GM23338 (cell line): ENCODE data around the gene SASS6. TPM values are rescaled to one million over a fixed set of nuclear protein-coding genes. Genes with fewer than 3 reads are reported as not detected.

ENCODE experiments used
- ATAC-seq: fragments of 200-7000 bp; cut with Tn5 transposase; 3 replicates; pipeline ENCODE4 v1.9.1; 2020
- DNase-seq: peaks from one replicate; pipeline ENCODE4 v3.0.0-alpha.2; 2015; ENCODE audit warnings: low spot score
- H2AFZ ChIP-seq: fragments of 200-600 bp; sonication (generic); 2 replicates; pipeline ENCODE4 v1.8.0; 2016; ENCODE audit warnings: antibody characterized with exemption, mild to moderate bottlenecking, moderate library complexity
- H3F3A ChIP-seq: fragments of 200-600 bp; sonication (generic); replicated peaks from 2 replicates; pipeline ENCODE4 v1.8.0; 2017; ENCODE audit warnings: antibody characterized with exemption, mixed run types, low read depth
- H3K27ac ChIP-seq: fragments of 200-600 bp; sonication (generic); 2 replicates; pipeline ENCODE4 v1.6.1; 2016; ENCODE audit warnings: low read depth
- H3K27me3 ChIP-seq: fragments of 200-600 bp; sonication (generic); 2 replicates; pipeline ENCODE4 v1.8.0; 2016; ENCODE audit warnings: mild to moderate bottlenecking, mixed run types, moderate library complexity; ENCODE audit not compliant: insufficient read depth
- H3K36me3 ChIP-seq: fragments of 200-600 bp; sonication (generic); 2 replicates; pipeline ENCODE4 v1.8.0; 2016; ENCODE audit warnings: mild to moderate bottlenecking; ENCODE audit not compliant: insufficient read depth
- H3K4me1 ChIP-seq: fragments of 200-600 bp; sonication (generic); 2 replicates; pipeline ENCODE4 v1.8.0; 2016; ENCODE audit warnings: mild to moderate bottlenecking, moderate library complexity; ENCODE audit not compliant: insufficient read depth
- H3K4me2 ChIP-seq: fragments of 200-600 bp; sonication (generic); 2 replicates; pipeline ENCODE4 v1.7.1; 2017; ENCODE audit warnings: mixed run types
- H3K4me3 ChIP-seq: fragments of 200-600 bp; sonication (generic); 2 replicates; pipeline ENCODE4 v1.6.1; 2016; ENCODE audit warnings: mixed run types
- H3K79me2 ChIP-seq: fragments of 200-600 bp; sonication (generic); replicated peaks from 2 replicates; pipeline ENCODE4 v1.8.0; 2017; ENCODE audit warnings: mild to moderate bottlenecking; ENCODE audit not compliant: insufficient read depth
- H3K9me2 ChIP-seq: fragments of 200-600 bp; sonication (generic); 2 replicates; pipeline ENCODE4 v1.8.0; 2017; ENCODE audit not compliant: insufficient read depth
- H4K20me1 ChIP-seq: fragments of 200-600 bp; sonication (generic); replicated peaks from 2 replicates; pipeline ENCODE4 v1.8.0; 2017; ENCODE audit warnings: mild to moderate bottlenecking; ENCODE audit not compliant: insufficient read depth
- H3K27ac Mint-ChIP-seq: 2 replicates; pipeline ENCODE4 v1.8.0; 2020; ENCODE audit warnings: inconsistent platforms, mild to moderate bottlenecking, moderate library complexity, mixed read lengths
- H3K27me3 Mint-ChIP-seq: 3 replicates; pipeline ENCODE4 v1.8.0; 2022; ENCODE audit warnings: low read depth, mild to moderate bottlenecking, moderate library complexity, mixed read lengths, inconsistent platforms; ENCODE audit not compliant: insufficient read depth, poor library complexity
- H3K36me3 Mint-ChIP-seq: 3 replicates; pipeline ENCODE4 v1.8.0; 2021; ENCODE audit warnings: low read depth, mild to moderate bottlenecking, inconsistent platforms, moderate library complexity, mixed read lengths
- H3K4me1 Mint-ChIP-seq: 3 replicates; pipeline ENCODE4 v1.8.0; 2020; ENCODE audit warnings: mild to moderate bottlenecking, inconsistent platforms, mixed read lengths
- H3K4me3 Mint-ChIP-seq: 3 replicates; pipeline ENCODE4 v1.8.0; 2021; ENCODE audit warnings: moderate library complexity, mild to moderate bottlenecking, inconsistent platforms, mixed read lengths
- H3K9me3 Mint-ChIP-seq: 3 replicates; pipeline ENCODE4 v1.8.0; 2020; ENCODE audit warnings: moderate library complexity, mild to moderate bottlenecking, inconsistent platforms, mixed read lengths
- CREB1 ChIP-seq: fragments of 250-450 bp; sonication (Bioruptor Pico); IDR thresholded peaks from 2 replicates; pipeline ENCODE4 v1.5.0; 2020; ENCODE audit warnings: low read depth, mild to moderate bottlenecking, moderate library complexity
- ETS1 ChIP-seq: IDR thresholded peaks from 2 replicates; pipeline ENCODE4 v1.6.1; 2016; ENCODE audit warnings: antibody characterized with exemption
- EZH2 ChIP-seq: fragments of 200-600 bp; sonication (generic); IDR thresholded peaks from one replicate; pipeline ENCODE4 v1.8.0; 2017; ENCODE audit warnings: antibody characterized with exemption, mild to moderate bottlenecking, low read depth; ENCODE audit not compliant: unreplicated experiment
- EZH2phosphoT487 ChIP-seq: fragments of 200-600 bp; sonication (generic); IDR thresholded peaks from one replicate; pipeline ENCODE4 v1.8.1; 2018; ENCODE audit warnings: antibody characterized with exemption; ENCODE audit not compliant: unreplicated experiment
- JUNB ChIP-seq: IDR thresholded peaks from one replicate; pipeline ENCODE4 v1.6.1; 2016; ENCODE audit warnings: antibody characterized with exemption; ENCODE audit not compliant: unreplicated experiment
- NANOG ChIP-seq: IDR thresholded peaks from 2 replicates; pipeline ENCODE4 v1.6.1; 2016; ENCODE audit warnings: antibody characterized with exemption, borderline replicate concordance
- POLR2AphosphoS5 ChIP-seq: IDR thresholded peaks from 2 replicates; pipeline ENCODE4 v1.6.1; 2016; ENCODE audit warnings: antibody characterized with exemption, low read depth
- STAT1 ChIP-seq: IDR thresholded peaks from one replicate; pipeline ENCODE4 v1.6.1; 2016; ENCODE audit warnings: antibody characterized with exemption; ENCODE audit not compliant: unreplicated experiment
- ZNF331 ChIP-seq: fragments of 250-450 bp; sonication (Bioruptor Pico); IDR thresholded peaks from 2 replicates; pipeline ENCODE4 v1.5.0; 2020; ENCODE audit warnings: low read depth, mild to moderate bottlenecking, moderate library complexity
- polyA plus RNA-seq: library from polyadenylated mRNA; unstranded; fragments of >200 nt; fragmentation: Nextera tagmentation; extraction: Ambion mirVana; gene quantifications from 2 replicates; pipeline ENCODE4 v1.2.1, GENCODE V29; 2016
- total RNA-seq: library from RNA; depleted of rRNA; stranded (reverse); fragments of >200 nt; shearing (Covaris generic); gene quantifications from 2 replicates; pipeline ENCODE4 v1.2.3, GENCODE V29; 2014
- TF ChIP-seq, protein P1 (sequence below): fragments of 250-450 bp; sonication (Bioruptor Pico); IDR thresholded peaks from 2 replicates; pipeline ENCODE4 v1.5.0; 2020; ENCODE audit warnings: mild to moderate bottlenecking, moderate library complexity
- TF ChIP-seq, protein P2 (sequence below), 2 experiments: fragments of 200-600 bp in 1 of 2; sonication (generic) in 1 of 2; conservative IDR thresholded peaks; 2 replicates each; pipeline versions ENCODE4 v1.5.1 to v1.6.1; 2016 to 2017; ENCODE audit warnings: antibody characterized with exemption in 2 of 2, low read depth in 2 of 2, mild to moderate bottlenecking in 2 of 2, moderate library complexity in 1 of 2
- TF ChIP-seq, protein P3 (sequence below): IDR thresholded peaks from one replicate; pipeline ENCODE4 v1.6.1; 2018; ENCODE audit warnings: antibody characterized with exemption; ENCODE audit not compliant: unreplicated experiment

Gene SASS6
- total and polyA plus RNA-seq, 2 experiments from 2014 or later, result 17.0 to 21.1 TPM

DNA sequence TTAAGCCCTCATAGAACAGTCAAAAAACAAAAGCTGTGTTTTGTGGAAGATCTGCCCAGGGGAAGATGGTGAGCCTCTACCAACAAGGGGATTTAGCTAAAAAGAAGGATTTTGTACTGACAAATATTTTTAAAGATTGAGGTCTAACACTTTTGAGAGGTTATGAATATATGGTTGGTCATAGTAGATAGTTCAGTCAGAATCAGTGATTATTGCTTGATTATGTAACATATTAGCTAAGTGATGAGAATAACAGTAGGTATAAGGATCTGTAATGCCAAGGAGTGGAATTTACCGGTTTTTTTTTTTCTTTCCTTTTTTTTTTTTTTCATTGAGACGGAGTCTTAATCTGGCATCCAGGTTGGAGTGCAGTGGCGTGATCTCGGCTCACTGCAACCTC is 79.0 kb downstream of the SASS6 start (continued):
- TF ChIP-seq, protein P1, sequence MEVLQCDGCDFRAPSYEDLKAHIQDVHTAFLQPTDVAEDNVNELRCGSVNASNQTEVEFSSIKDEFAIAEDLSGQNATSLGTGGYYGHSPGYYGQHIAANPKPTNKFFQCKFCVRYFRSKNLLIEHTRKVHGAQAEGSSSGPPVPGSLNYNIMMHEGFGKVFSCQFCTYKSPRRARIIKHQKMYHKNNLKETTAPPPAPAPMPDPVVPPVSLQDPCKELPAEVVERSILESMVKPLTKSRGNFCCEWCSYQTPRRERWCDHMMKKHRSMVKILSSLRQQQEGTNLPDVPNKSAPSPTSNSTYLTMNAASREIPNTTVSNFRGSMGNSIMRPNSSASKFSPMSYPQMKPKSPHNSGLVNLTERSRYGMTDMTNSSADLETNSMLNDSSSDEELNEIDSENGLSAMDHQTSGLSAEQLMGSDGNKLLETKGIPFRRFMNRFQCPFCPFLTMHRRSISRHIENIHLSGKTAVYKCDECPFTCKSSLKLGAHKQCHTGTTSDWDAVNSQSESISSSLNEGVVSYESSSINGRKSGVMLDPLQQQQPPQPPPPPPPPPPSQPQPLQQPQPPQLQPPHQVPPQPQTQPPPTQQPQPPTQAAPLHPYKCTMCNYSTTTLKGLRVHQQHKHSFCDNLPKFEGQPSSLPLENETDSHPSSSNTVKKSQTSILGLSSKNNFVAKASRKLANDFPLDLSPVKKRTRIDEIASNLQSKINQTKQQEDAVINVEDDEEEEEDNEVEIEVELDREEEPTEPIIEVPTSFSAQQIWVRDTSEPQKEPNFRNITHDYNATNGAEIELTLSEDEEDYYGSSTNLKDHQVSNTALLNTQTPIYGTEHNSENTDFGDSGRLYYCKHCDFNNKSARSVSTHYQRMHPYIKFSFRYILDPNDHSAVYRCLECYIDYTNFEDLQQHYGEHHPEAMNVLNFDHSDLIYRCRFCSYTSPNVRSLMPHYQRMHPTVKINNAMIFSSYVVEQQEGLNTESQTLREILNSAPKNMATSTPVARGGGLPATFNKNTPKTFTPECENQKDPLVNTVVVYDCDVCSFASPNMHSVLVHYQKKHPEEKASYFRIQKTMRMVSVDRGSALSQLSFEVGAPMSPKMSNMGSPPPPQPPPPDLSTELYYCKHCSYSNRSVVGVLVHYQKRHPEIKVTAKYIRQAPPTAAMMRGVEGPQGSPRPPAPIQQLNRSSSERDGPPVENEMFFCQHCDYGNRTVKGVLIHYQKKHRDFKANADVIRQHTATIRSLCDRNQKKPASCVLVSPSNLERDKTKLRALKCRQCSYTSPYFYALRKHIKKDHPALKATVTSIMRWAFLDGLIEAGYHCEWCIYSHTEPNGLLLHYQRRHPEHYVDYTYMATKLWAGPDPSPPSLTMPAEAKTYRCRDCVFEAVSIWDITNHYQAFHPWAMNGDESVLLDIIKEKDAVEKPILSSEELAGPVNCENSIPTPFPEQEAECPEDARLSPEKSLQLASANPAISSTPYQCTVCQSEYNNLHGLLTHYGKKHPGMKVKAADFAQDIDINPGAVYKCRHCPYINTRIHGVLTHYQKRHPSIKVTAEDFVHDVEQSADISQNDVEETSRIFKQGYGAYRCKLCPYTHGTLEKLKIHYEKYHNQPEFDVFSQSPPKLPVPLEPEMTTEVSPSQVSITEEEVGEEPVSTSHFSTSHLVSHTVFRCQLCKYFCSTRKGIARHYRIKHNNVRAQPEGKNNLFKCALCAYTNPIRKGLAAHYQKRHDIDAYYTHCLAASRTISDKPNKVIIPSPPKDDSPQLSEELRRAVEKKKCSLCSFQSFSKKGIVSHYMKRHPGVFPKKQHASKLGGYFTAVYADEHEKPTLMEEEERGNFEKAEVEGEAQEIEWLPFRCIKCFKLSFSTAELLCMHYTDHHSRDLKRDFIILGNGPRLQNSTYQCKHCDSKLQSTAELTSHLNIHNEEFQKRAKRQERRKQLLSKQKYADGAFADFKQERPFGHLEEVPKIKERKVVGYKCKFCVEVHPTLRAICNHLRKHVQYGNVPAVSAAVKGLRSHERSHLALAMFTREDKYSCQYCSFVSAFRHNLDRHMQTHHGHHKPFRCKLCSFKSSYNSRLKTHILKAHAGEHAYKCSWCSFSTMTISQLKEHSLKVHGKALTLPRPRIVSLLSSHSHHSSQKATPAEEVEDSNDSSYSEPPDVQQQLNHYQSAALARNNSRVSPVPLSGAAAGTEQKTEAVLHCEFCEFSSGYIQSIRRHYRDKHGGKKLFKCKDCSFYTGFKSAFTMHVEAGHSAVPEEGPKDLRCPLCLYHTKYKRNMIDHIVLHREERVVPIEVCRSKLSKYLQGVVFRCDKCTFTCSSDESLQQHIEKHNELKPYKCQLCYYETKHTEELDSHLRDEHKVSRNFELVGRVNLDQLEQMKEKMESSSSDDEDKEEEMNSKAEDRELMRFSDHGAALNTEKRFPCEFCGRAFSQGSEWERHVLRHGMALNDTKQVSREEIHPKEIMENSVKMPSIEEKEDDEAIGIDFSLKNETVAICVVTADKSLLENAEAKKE, result no peak
- TF ChIP-seq, protein P2, sequence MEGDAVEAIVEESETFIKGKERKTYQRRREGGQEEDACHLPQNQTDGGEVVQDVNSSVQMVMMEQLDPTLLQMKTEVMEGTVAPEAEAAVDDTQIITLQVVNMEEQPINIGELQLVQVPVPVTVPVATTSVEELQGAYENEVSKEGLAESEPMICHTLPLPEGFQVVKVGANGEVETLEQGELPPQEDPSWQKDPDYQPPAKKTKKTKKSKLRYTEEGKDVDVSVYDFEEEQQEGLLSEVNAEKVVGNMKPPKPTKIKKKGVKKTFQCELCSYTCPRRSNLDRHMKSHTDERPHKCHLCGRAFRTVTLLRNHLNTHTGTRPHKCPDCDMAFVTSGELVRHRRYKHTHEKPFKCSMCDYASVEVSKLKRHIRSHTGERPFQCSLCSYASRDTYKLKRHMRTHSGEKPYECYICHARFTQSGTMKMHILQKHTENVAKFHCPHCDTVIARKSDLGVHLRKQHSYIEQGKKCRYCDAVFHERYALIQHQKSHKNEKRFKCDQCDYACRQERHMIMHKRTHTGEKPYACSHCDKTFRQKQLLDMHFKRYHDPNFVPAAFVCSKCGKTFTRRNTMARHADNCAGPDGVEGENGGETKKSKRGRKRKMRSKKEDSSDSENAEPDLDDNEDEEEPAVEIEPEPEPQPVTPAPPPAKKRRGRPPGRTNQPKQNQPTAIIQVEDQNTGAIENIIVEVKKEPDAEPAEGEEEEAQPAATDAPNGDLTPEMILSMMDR (conservative IDR thresholded peaks at IDR 0.05; ENCODE audit: low read depth in 2 of 2), result no peak
- TF ChIP-seq CREB1 (CRISPR knock-in tag) (no peak), ZNF331 (no peak), NANOG (no peak), JUNB (no peak)

DNA sequence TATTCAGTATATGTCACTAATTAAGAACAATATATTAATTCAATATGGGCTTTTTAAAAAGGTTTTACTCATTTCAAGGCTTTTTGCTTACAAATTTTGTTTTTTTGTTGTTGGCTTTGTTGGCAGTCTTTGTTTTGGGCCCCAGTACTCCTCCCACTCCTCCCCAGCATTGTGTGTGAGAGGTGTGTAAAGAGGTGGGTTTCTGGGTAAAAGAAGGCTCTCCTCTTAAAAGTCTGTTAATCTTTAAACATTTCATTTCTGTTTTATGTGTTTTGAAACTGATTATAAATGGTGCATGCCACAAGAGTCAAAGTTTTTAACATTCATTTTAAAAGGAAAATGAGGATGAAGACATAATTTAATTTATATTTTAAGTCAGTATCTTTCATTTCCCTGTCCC is 79.6 kb downstream of the SASS6 start:
- Mint-ChIP-seq H3K27me3 (no peaks in the 10 kb centered on the region), H3K36me3 (peaks cover 10% of the 10 kb centered on the region; the same call in 2 of the 3 replicates), H3K9me3 (no peaks in the 10 kb centered on the region), H3K27ac (no peak overlapping the region), H3K4me1 (peaks cover 20% of the 10 kb centered on the region), H3K4me3 (no peak overlapping the region)
- Histone ChIP-seq H3K4me3 (no peak overlapping the region), H3K4me2 (no peak overlapping the region), H3K27me3 (no peaks in the 10 kb centered on the region), H4K20me1 (peaks cover 8% of the 10 kb centered on the region), H3K9me2 (no peaks in the 10 kb centered on the region), H3K4me1 (peaks cover 20% of the 10 kb centered on the region), H3K79me2 (peaks cover 97% of the 10 kb centered on the region), H3K36me3 (peaks cover 3% of the 10 kb centered on the region; the same call in 1 of the 2 replicates), H3F3A (no peaks in the 10 kb centered on the region), H2AFZ (no peak overlapping the region), H3K27ac (no peak overlapping the region)
- DNase-seq (no peak), ATAC-seq (no peak)
- no peak for TF ChIP-seq POLR2AphosphoS5
- TF ChIP-seq STAT1, result no peak
- TF ChIP-seq EZH2, result no peak
- no peak for TF ChIP-seq EZH2phosphoT487
- no peak for TF ChIP-seq NANOG
- TF ChIP-seq, protein P3, sequence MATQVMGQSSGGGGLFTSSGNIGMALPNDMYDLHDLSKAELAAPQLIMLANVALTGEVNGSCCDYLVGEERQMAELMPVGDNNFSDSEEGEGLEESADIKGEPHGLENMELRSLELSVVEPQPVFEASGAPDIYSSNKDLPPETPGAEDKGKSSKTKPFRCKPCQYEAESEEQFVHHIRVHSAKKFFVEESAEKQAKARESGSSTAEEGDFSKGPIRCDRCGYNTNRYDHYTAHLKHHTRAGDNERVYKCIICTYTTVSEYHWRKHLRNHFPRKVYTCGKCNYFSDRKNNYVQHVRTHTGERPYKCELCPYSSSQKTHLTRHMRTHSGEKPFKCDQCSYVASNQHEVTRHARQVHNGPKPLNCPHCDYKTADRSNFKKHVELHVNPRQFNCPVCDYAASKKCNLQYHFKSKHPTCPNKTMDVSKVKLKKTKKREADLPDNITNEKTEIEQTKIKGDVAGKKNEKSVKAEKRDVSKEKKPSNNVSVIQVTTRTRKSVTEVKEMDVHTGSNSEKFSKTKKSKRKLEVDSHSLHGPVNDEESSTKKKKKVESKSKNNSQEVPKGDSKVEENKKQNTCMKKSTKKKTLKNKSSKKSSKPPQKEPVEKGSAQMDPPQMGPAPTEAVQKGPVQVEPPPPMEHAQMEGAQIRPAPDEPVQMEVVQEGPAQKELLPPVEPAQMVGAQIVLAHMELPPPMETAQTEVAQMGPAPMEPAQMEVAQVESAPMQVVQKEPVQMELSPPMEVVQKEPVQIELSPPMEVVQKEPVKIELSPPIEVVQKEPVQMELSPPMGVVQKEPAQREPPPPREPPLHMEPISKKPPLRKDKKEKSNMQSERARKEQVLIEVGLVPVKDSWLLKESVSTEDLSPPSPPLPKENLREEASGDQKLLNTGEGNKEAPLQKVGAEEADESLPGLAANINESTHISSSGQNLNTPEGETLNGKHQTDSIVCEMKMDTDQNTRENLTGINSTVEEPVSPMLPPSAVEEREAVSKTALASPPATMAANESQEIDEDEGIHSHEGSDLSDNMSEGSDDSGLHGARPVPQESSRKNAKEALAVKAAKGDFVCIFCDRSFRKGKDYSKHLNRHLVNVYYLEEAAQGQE, result no peak
- no peak for TF ChIP-seq ETS1
- no peak for TF ChIP-seq CREB1 (CRISPR knock-in tag)
- TF ChIP-seq ZNF331, result no peak
- no peak for TF ChIP-seq JUNB
